SKM-1 (cell line): Measurements from ENCODE around the gene STK4.
"Not testable (repeated sequence)": the region's sequence is repeated elsewhere in the genome, so short reads cannot be mapped to it uniquely, and the experiment has no call there.

Experiments used
- DNase-seq: peaks from one replicate; lab custom pipeline; 2025; ENCODE audit not compliant: unreplicated experiment; lab: John Stamatoyannopoulos, UW

The STK4 gene

DNA sequence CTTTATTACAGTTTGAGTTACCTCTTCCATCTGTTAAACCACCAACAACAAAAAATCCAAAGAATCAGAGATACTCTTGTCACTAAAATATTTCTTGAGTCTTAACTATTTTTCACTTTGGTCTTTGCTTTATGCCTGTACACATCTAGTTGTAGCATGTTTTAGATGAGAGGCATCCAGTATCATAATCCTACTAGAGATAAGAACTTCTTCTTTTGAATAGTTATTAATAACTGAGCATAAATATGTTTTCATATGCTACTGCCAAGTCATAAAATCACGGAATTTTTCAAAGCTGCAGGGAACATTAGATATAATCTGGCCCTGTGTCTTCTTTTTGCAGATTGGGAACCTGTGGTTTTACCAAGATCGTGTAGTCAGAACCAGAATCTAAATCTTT is 55.3 kb downstream of the STK4 start:
- DNase-seq, result no peak

DNA sequence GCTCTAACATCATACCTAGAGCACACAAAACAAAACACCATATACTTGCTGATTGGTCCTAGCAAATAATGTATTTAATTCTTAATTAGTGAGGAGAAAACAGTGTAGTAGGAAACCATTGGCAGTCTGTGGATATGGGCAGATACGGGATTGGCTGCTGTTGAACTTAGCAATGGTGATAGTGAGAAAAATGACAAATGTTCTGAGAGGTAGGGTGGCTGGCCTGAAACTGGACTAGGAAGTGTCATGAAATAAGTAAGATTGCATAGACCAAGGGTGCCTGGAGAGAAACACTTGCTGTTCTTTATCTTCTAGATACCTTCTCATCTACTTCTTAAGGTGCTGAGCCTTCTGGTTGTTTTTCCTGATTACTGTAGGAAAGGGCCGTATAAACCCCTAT is 56.8 kb downstream of the STK4 start:
- DNase-seq, result not testable (repeated sequence)

DNA sequence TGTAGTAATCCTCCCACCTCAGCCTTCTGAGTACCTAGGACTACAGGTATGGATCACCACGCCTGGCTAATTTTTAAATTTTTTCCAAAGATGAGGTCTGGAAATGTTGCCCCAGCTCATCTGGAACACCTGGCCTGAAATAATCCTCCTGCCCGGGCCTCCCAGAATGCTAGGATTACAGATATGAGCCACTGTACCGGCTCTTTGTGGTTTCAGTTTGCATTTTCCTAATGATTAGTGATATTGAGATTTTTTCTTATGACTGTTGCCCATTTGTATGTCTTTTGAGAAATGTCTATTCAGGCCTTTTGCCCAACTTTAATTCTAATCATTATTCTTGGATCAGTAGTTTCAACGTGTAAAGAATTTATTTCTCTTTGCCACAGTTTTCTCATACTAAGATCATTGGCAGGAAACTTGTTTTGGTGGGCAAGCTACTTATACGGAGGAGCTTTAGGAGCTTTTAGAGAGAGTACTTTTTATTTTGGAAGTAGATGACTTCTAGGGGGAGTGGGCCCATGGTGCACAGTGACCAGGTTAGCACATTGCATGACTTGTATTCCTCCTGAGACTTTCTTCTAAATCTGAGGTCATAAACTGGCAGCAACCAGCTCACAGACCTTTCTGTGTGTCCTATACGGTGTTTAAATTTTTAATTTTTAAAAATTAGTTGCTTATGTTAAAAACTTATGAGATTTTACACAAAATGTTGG is 62.3 kb downstream of the STK4 start:
- no peak for DNase-seq

- no peak for DNase-seq
Measured at GRCh38 chr20:45029884-45030283, 63.6 kb downstream of the STK4 start.

DNA sequence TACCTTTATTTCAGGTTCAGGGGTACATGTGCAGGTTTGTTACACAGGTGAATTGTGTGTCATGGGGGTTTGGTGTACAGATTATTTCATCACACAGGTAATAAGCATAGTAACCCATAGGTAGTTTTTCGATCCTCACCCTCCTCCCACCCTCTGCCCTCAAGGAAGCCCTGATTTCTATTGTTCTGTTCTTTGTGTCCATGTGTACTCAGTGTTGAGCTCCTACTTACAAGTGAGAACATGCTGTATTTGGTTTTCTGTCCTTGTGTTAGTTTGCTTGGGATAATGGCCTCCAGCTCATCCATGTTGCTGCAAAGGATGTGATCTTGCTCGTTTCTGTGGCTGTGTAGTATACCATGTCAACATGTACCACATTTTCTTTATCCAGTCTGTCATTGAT is 66.0 kb downstream of the STK4 start:
- no peak for DNase-seq

DNA sequence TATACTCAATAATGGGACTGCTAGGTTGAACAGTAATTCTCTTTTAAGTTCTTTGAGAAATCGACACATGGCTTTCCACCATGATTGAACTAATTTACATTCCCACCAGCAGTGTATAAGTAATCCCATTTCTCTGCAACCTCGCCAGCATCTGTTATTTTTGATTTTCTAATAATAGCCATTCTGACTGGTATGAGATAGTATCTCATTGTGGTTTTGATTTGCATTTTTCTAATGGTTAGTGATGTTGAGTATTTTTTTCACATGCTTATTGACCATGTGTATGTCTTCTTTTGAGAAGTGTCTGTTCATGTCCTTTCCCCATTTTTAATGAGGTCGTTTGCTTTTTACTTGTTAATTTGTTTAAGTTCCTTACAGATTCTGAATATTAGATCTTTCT is 66.5 kb downstream of the STK4 start:
- DNase-seq, result no peak

- DNase-seq, result no peak
Measured at GRCh38 chr20:45034436-45034835, 68.1 kb downstream of the STK4 start.

GRCh38 chr20:45036044-45036755 is 69.9 kb downstream of the STK4 start:
- DNase-seq, result no peak

- no peak for DNase-seq
Measured at GRCh38 chr20:45037050-45037449, 70.7 kb downstream of the STK4 start.

DNA sequence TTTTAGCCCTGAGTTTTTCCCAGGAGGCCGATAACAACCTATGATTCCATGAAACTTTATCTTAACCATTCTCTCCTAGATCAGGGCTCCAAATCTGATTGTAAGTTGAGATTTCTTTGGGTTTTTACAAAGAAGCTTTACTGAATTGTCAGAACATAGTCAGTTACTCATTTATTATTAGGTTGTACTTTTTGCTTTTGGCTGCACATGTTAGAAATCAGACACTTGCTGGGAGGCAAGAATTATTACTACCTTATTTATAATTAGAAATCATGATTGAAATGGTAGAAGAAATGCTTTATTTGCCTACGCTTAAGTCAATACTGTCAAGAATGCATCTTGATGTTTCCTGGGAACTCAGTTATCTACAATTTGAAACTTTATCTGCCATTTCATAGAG is 71.3 kb downstream of the STK4 start:
- DNase-seq, result no peak

- no peak for DNase-seq
Measured at GRCh38 chr20:45038745-45039474, 72.6 kb downstream of the STK4 start.

DNA sequence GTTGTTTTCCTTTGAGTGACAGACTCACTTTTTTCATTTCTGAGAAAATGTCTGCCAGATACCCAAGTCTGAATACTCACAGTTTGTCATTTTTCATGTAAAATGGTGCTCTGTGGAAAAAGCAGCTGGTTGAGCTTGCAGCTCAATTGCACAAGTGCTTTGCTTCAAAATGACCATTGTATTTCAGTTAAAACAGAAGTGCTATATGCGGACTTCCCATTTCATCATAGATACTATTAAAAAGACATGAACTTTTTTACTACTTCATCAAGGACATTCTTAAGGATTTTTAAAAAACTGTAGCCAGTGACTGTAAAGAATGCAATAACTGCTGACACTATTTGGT is 73.1 kb downstream of the STK4 start:
- DNase-seq, result peak; percentile 64

- DNase-seq, result no peak
Measured at GRCh38 chr20:45041464-45042337, 75.4 kb downstream of the STK4 start.

DNA sequence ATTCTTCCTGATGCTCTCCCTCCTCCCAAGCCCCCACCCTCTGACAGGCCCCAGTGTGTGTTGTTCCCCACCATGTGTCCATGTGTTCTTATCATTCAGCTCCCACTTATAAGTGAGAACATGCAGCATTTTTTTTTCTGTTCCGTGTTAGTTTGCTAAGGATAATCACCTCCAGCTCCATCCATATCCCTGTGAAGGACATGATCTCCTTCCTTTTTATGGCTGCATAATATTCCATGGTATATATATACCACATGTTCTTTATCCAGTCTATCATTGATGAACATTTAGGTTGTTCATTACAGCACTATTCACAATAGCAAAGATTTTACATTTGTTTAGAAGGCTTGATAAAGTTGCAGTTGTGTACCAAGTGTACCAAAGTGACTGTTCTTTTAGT is 76.7 kb downstream of the STK4 start:
- DNase-seq, result no peak

GRCh38 chr20:45044084-45044573 is 77.8 kb downstream of the STK4 start:
- peak; percentile 62 for DNase-seq

DNA sequence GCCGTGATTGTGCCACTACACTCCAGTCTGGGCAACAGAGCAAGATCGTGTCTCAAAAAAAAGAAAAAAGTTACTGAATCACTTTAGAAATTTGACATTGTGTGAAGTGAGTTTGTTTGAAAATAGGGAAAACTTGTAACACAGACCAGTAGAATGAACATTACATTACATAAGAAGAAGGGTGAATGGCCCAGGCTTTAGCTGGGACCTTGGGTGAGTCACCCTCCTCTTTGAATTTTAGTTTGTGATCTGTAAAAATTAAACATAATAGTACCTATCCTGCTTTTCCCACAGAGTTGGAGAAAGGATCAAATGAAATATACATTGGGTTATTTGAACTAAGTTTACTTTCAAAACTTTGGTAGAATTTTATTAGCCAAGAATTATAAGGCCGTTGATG is 78.3 kb downstream of the STK4 start:
- no peak for DNase-seq

GRCh38 chr20:45047581-45048119 is 81.3 kb downstream of the STK4 start:
- no peak for DNase-seq

DNA sequence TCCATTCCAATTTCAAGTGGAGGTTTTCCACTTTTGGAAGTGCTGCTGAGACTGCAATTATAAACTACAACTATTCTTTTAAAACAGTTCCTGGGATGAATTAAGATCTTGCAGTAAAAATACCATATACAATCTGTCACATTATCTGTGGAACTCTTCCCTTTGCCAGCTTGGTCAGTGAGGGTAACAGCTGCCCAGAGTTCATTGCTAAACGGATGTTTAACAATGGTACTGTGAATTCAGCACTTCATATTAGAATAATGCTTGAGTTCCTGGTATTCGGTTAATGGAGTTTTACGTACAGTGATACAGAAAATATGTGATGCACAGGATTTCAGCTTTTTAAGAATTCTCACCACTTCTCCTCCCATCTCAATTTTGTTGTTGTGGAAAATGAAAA is 83.1 kb downstream of the STK4 start:
- no peak for DNase-seq

- no peak for DNase-seq
Measured at GRCh38 chr20:45049904-45050471, 83.7 kb downstream of the STK4 start.
